ENCODE results near the gene CHRNA9.

GRCh38 chr4:40299126-40299525, 36.0 kb upstream of the CHRNA9 start:
- TF ChIP-seq POLR2A (IDR thresholded peaks at IDR 0.05), result no peak
- no peak for TF ChIP-seq CTCF (IDR thresholded peaks at IDR 0.05)
